ENCODE data around the gene TMEM198. TPM values are rescaled to one million over a fixed set of nuclear protein-coding genes. Genes with fewer than 3 reads are reported as not detected.

TMEM198 gene
- total and polyA plus RNA-seq, 2 of the 4 experiments (the other 2 are of a cell fraction): 0.18 to 2.2 TPM

GRCh38 chr2:219531639-219532377 lies 12.0 kb upstream of the TMEM198 start:
- Histone ChIP-seq H2BK15ac (ENCODE audit: low read depth, low read length) (no peak overlapping the region), H3K4me1 (ENCODE audit: control insufficient read depth, insufficient read depth, low read length) (no peaks in the 10 kb centered on the region), H3K79me1 (ENCODE audit: low read depth in 1 of 2, low read length in 2 of 2) (no peaks in the 10 kb centered on the region), H4K20me1 (ENCODE audit: insufficient read depth, low read length) (no peaks in the 10 kb centered on the region), H3K23ac (ENCODE audit: low read depth, low read length) (no peak overlapping the region), H3K27me3 (ENCODE audit: control insufficient read depth, insufficient read depth, low read length) (peaks cover 49% of the 10 kb centered on the region), H4K8ac (ENCODE audit: low read depth in 2 of 2, low read length in 2 of 2) (no peak overlapping the region), H3K14ac (replicated peaks; ENCODE audit: low read depth, low read length) (no peak overlapping the region), H3K4me2 (ENCODE audit: low read depth, low read length) (no peak overlapping the region), H2AK9ac (replicated peaks; ENCODE audit: low read depth, low read length, poor library complexity) (no peak overlapping the region), H2AFZ (replicated peaks; ENCODE audit: low read length, poor library complexity) (peak overlapping the region; percentile 3), H3K36me3 (ENCODE audit: control insufficient read depth, insufficient read depth, low read length) (no peaks in the 10 kb centered on the region), H3K9ac (ENCODE audit: low read depth, low read length) (no peak overlapping the region), H2BK120ac (ENCODE audit: low read depth, low read length) (no peak overlapping the region), H4K5ac (ENCODE audit: low read depth, low read length) (no peak overlapping the region), H3K4ac (ENCODE audit: low read depth, low read length) (no peak overlapping the region), H2BK20ac (ENCODE audit: low read depth, low read length) (no peak overlapping the region), H3K9me1 (ENCODE audit: insufficient read depth, low read length) (no peaks in the 10 kb centered on the region), H3K18ac (ENCODE audit: low read depth, low read length) (no peak overlapping the region), H3K27ac (ENCODE audit: insufficient read depth, low read length) (no peak overlapping the region), H2BK5ac (ENCODE audit: low read depth, low read length, poor library complexity, severe bottlenecking) (no peak overlapping the region), H4K91ac (ENCODE audit: insufficient read depth, low read depth, low read length) (no peak overlapping the region), H3K56ac (ENCODE audit: extremely low read depth, insufficient read depth, low read length) (no peak overlapping the region), H3K9me3 (ENCODE audit: control insufficient read depth, insufficient read depth, low read length) (no peaks in the 10 kb centered on the region), H2AK5ac (ENCODE audit: low read depth, low read length) (no peak overlapping the region), H3K4me3 (ENCODE audit: insufficient read depth, low read depth, low read length) (no peak overlapping the region)
- no peak for DNase-seq
- in situ Hi-C loops (cut with MboI; ENCODE audit: low sequenced_read_pairs) (loop anchor here (5.0 kb wide), 1 partner anchor 130 kb away; no protein-coding TSS in a partner anchor), dilution Hi-C loops (cut with HindIII; ENCODE audit: low sequenced_read_pairs, unreplicated experiment) (no loop called here), intact Hi-C loops (cut with micrococcal nuclease) (loop anchor here (5.0 kb wide), 1 partner anchor 235 kb away; no protein-coding TSS in a partner anchor)
- 78% methylated on average over 9 of the region's 20 CpGs; no CpG with 5 or more reads in 1 of the 2 experiments for WGBS, 2 experiments (ENCODE audit: extremely low coverage in 2 of 2, insufficient read length in 1 of 2)
- no TSS peak for BruUV-seq (replicated peaks)
- ChIA-PET CTCF (interaction anchor here (0.5 to 1.2 kb wide), 4 partner anchors 10 to 55 kb away, joined by 3 read pairs; no protein-coding TSS in a partner anchor), POLR2A (ENCODE audit: unreplicated experiment) (no interaction called here)
- no peak for ATAC-seq (ENCODE audit: low read depth)
- TF ChIP-seq RAD21 (IDR thresholded peaks at IDR 0.05; ENCODE audit: low read length) (no peak), MXI1 (IDR thresholded peaks at IDR 0.05; ENCODE audit: borderline replicate concordance, low read depth, low read length) (no peak), MAFK (IDR thresholded peaks at IDR 0.05; ENCODE audit: low read depth, low read length) (no peak), RCOR1 (IDR thresholded peaks at IDR 0.05; ENCODE audit: insufficient replicate concordance, low read length) (no peak), BHLHE40 (IDR thresholded peaks at IDR 0.05; ENCODE audit: low read depth, low read length) (no peak), NFE2L2 (IDR thresholded peaks at IDR 0.05; ENCODE audit: low read depth, low read length) (no peak), ELK1 (IDR thresholded peaks at IDR 0.05; ENCODE audit: borderline replicate concordance, low read depth, low read length) (no peak), RFX5 (IDR thresholded peaks at IDR 0.05; ENCODE audit: low read depth, low read length) (no peak), CTCF (conservative IDR thresholded peaks at IDR 0.05; ENCODE audit: low read depth, low read length) (no peak), SMC3 (IDR thresholded peaks at IDR 0.05; ENCODE audit: low read depth, low read length) (no peak), CHD1 (IDR thresholded peaks at IDR 0.05; ENCODE audit: low read depth, low read length) (no peak), FOS (IDR thresholded peaks at IDR 0.05; ENCODE audit: low read depth, low read length) (no peak), CEBPB (IDR thresholded peaks at IDR 0.05; ENCODE audit: low read depth, low read length) (no peak), POLR2A (IDR thresholded peaks at IDR 0.05; ENCODE audit: low read depth, low read length) (no peak), MAZ (IDR thresholded peaks at IDR 0.05; ENCODE audit: borderline replicate concordance, low read depth, low read length) (no peak)

Data from IMR-90 (cell line).